Neural cell (in vitro differentiated cells): ENCODE data around the gene ECE1.

Experiments
- EP300 ChIP-seq: fragments of 450-650 bp; conservative IDR thresholded peaks from 2 replicates; pipeline ENCODE4 v1.6.1; 2014; ENCODE audit warnings: antibody characterized with exemption, mild to moderate bottlenecking, moderate library complexity; ENCODE audit not compliant: poor library complexity, severe bottlenecking
- EZH2 ChIP-seq: fragments of 200-600, 300-800 bp; shearing (Covaris generic), sonication (generic); IDR thresholded peaks from 2 replicates; pipeline ENCODE4 v1.6.1; 2014; ENCODE audit warnings: antibody characterized with exemption, low read length, borderline replicate concordance, mild to moderate bottlenecking; ENCODE audit not compliant: insufficient read depth, poor library complexity, severe bottlenecking
- MXI1 ChIP-seq: fragments of 450-650 bp; conservative IDR thresholded peaks from 2 replicates; pipeline ENCODE4 v1.6.1; 2014; ENCODE audit warnings: antibody characterized with exemption, mild to moderate bottlenecking; ENCODE audit not compliant: poor library complexity, severe bottlenecking
- SMC3 ChIP-seq: fragments of 450-650 bp; conservative IDR thresholded peaks from 2 replicates; pipeline ENCODE4 v1.6.1; 2014; ENCODE audit warnings: antibody characterized with exemption, mild to moderate bottlenecking, moderate library complexity; ENCODE audit not compliant: poor library complexity
- TF ChIP-seq, protein P1 (sequence below): fragments of 450-650 bp; IDR thresholded peaks from 2 replicates; pipeline ENCODE4 v1.5.1; 2014; ENCODE audit warnings: antibody characterized with exemption, mild to moderate bottlenecking, moderate library complexity; ENCODE audit not compliant: poor library complexity, severe bottlenecking

GRCh38 chr1:21305900-21306189, 15.6 kb upstream of the ECE1 start:
- TF ChIP-seq EZH2 = no peak
- TF ChIP-seq, protein P1, sequence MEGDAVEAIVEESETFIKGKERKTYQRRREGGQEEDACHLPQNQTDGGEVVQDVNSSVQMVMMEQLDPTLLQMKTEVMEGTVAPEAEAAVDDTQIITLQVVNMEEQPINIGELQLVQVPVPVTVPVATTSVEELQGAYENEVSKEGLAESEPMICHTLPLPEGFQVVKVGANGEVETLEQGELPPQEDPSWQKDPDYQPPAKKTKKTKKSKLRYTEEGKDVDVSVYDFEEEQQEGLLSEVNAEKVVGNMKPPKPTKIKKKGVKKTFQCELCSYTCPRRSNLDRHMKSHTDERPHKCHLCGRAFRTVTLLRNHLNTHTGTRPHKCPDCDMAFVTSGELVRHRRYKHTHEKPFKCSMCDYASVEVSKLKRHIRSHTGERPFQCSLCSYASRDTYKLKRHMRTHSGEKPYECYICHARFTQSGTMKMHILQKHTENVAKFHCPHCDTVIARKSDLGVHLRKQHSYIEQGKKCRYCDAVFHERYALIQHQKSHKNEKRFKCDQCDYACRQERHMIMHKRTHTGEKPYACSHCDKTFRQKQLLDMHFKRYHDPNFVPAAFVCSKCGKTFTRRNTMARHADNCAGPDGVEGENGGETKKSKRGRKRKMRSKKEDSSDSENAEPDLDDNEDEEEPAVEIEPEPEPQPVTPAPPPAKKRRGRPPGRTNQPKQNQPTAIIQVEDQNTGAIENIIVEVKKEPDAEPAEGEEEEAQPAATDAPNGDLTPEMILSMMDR = no peak
- no peak for TF ChIP-seq MXI1
- no peak for TF ChIP-seq SMC3
- TF ChIP-seq EP300 = no peak
